DOHH2 (cell line): ENCODE measurements around the gene FNDC10.

ENCODE experiments used
- H3F3A ChIP-seq: fragments of 200-600 bp; sonication (generic), shearing (Covaris generic); 2 replicates; pipeline ENCODE4 v1.6.0; 2016; ENCODE audit warnings: antibody characterized with exemption, mild to moderate bottlenecking; ENCODE audit not compliant: control insufficient read depth, insufficient read depth
- H3K27ac ChIP-seq: fragments of 200-600 bp; sonication (generic); 2 replicates; pipeline ENCODE4 v1.5.1; 2014; ENCODE audit warnings: low read depth, mild to moderate bottlenecking, low read length, moderate library complexity
- H3K27me3 ChIP-seq: fragments of 200-600 bp; sonication (generic); 2 replicates; pipeline ENCODE4 v1.6.1; 2014; ENCODE audit warnings: mild to moderate bottlenecking, low read length, mixed read lengths; ENCODE audit not compliant: control insufficient read depth
- H3K36me3 ChIP-seq: fragments of 200-600 bp; sonication (generic); 2 replicates; pipeline ENCODE4 v1.6.1; 2014; ENCODE audit warnings: mild to moderate bottlenecking, low read length, moderate library complexity, mixed read lengths; ENCODE audit not compliant: control insufficient read depth
- H3K4me1 ChIP-seq: fragments of 200-600 bp; sonication (generic); 2 replicates; pipeline ENCODE4 v1.6.1; 2014; ENCODE audit warnings: mild to moderate bottlenecking, low read length, mixed read lengths; ENCODE audit not compliant: control insufficient read depth
- H3K4me2 ChIP-seq: fragments of 200-600 bp; sonication (generic); 2 replicates; pipeline ENCODE4 v1.6.0; 2014; ENCODE audit warnings: mild to moderate bottlenecking, low read length, moderate library complexity
- H3K4me3 ChIP-seq: fragments of 200-600 bp; sonication (generic); 2 replicates; pipeline ENCODE4 v1.5.1; 2014; ENCODE audit warnings: mild to moderate bottlenecking, low read length, mixed read lengths
- H3K79me2 ChIP-seq: fragments of 200-600 bp; sonication (generic); 2 replicates; pipeline ENCODE4 v1.6.1; 2014; ENCODE audit warnings: mild to moderate bottlenecking, low read length, mixed read lengths; ENCODE audit not compliant: control insufficient read depth
- H3K9me2 ChIP-seq: fragments of 200-600 bp; sonication (generic); replicated peaks from 2 replicates; pipeline ENCODE4 v1.6.1; 2014; ENCODE audit warnings: mild to moderate bottlenecking, low read length, mixed read lengths; ENCODE audit not compliant: control insufficient read depth
- H3K9me3 ChIP-seq: fragments of 200-600 bp; sonication (generic); 2 replicates; pipeline ENCODE4 v1.6.1; 2014; ENCODE audit warnings: antibody characterized with exemption, low read length, mixed read lengths; ENCODE audit not compliant: control insufficient read depth, insufficient read depth
- H4K20me1 ChIP-seq: fragments of 200-600 bp; sonication (generic); 2 replicates; pipeline ENCODE4 v1.6.0; 2014; ENCODE audit warnings: low read depth, mild to moderate bottlenecking, antibody characterized with exemption, low read length, moderate library complexity; ENCODE audit not compliant: control insufficient read depth, insufficient read depth
- CTCF ChIP-seq: fragments of 200-600 bp; sonication (generic); IDR thresholded peaks from one replicate; pipeline ENCODE4 v1.5.1; 2014; ENCODE audit warnings: antibody characterized with exemption, mild to moderate bottlenecking, low read depth, low read length; ENCODE audit not compliant: poor library complexity, severe bottlenecking
- EZH2phosphoT487 ChIP-seq: fragments of 200-600 bp; sonication (generic); IDR thresholded peaks from 2 replicates; pipeline ENCODE4 v1.6.1; 2017; ENCODE audit warnings: borderline replicate concordance, mild to moderate bottlenecking, antibody characterized with exemption, low read length, moderate library complexity, mixed read lengths

The FNDC10 gene

GRCh38 chr1:1550591-1551432 is 49.1 kb downstream of the FNDC10 start:
- no peak overlapping the region for H3K4me2 ChIP-seq
- H3K27ac ChIP-seq: no peak overlapping the region
- H3K4me3 ChIP-seq: no peak overlapping the region
- no peaks in the 10 kb centered on the region; the same call in 1 of the 2 replicates for H4K20me1 ChIP-seq
- peaks cover 18% of the 10 kb centered on the region; the same call in 1 of the 2 replicates for H3K36me3 ChIP-seq
- no peaks in the 10 kb centered on the region for H3K27me3 ChIP-seq
- peaks cover 42% of the 10 kb centered on the region for H3K79me2 ChIP-seq
- no peaks in the 10 kb centered on the region for H3K9me3 ChIP-seq
- H3K4me1 ChIP-seq: no peaks in the 10 kb centered on the region
- H3F3A ChIP-seq: no peaks in the 10 kb centered on the region
- TF ChIP-seq CTCF: peak; percentile 39
- TF ChIP-seq EZH2phosphoT487: no peak
- H3K9me2 ChIP-seq: no peaks in the 10 kb centered on the region

- TF ChIP-seq CTCF: no peak
- no peak for TF ChIP-seq EZH2phosphoT487
- H3K4me1 ChIP-seq: no peaks in the 10 kb centered on the region
- no peaks in the 10 kb centered on the region for H3K27me3 ChIP-seq
- H3K4me3 ChIP-seq: no peak overlapping the region
- no peaks in the 10 kb centered on the region for H3K9me3 ChIP-seq
- peaks cover 37% of the 10 kb centered on the region for H3K79me2 ChIP-seq
- H3K4me2 ChIP-seq: no peak overlapping the region
- H3K36me3 ChIP-seq: peaks cover 14% of the 10 kb centered on the region; the same call in 1 of the 2 replicates
- no peaks in the 10 kb centered on the region; the same call in 1 of the 2 replicates for H4K20me1 ChIP-seq
- H3K27ac ChIP-seq: no peak overlapping the region
- no peaks in the 10 kb centered on the region for H3F3A ChIP-seq
- H3K9me2 ChIP-seq: no peaks in the 10 kb centered on the region
These were observed 49.8 kb downstream of the FNDC10 start for GRCh38 chr1:1550087-1550486.

- Histone ChIP-seq H3F3A (no peaks in the 10 kb centered on the region), H4K20me1 (no peaks in the 10 kb centered on the region; the same call in 1 of the 2 replicates), H3K4me1 (no peaks in the 10 kb centered on the region), H3K4me3 (no peak overlapping the region), H3K79me2 (peaks cover 26% of the 10 kb centered on the region), H3K4me2 (no peak overlapping the region), H3K9me3 (no peaks in the 10 kb centered on the region), H3K27me3 (no peaks in the 10 kb centered on the region), H3K9me2 (no peaks in the 10 kb centered on the region), H3K27ac (no peak overlapping the region), H3K36me3 (peaks cover 16% of the 10 kb centered on the region)
- no peak for TF ChIP-seq CTCF
- no peak for TF ChIP-seq EZH2phosphoT487
These were observed 51.3 kb downstream of the FNDC10 start for GRCh38 chr1:1548591-1548990.
